ENCODE measurements around the gene GGACT.
"Not testable (repeated sequence)": the region's sequence is repeated elsewhere in the genome, so short reads cannot be mapped to it uniquely, and the experiment has no call there.

The GGACT gene

DNA sequence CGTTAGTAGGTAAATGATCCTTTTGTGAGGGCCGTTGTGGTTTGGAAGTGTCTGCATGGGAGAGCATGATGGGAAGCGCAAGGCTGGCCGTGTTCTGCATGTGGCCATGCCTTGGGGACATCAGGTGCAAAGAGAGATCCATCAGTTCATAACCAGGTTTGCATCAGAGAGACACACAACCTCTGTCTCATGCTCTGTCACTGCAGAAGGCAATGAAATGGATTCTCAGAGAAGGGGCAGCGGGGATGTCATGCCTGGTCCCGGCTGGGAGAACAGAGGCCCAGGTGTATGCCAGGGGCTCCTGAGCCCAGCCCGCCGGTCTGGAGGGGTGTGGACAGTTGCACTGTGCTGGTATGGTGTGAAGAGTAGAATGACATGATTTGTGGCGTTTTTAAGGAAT lies 60.2 kb downstream of the GGACT start:
- DNase-seq = no peak

DNA sequence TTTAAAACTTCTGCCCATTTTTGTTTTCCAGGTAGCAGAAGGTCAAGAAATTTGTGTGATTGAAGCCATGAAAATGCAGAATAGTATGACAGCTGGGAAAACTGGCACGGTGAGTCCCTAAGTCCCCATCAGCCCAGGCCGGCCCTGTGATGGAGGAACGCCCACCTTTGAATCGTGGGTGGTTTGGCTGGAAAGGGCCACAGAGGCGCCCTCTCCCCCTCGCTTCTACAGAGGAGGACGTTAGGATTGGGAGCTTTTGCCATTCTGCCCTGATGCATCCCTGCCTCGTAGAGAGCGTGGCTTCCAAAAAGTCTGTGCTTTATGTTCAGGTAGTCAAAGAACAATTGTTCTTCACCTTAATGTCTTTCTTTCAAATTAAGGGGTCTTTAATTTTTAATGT lies 60.9 kb downstream of the GGACT start:
- no peak for DNase-seq

DNA sequence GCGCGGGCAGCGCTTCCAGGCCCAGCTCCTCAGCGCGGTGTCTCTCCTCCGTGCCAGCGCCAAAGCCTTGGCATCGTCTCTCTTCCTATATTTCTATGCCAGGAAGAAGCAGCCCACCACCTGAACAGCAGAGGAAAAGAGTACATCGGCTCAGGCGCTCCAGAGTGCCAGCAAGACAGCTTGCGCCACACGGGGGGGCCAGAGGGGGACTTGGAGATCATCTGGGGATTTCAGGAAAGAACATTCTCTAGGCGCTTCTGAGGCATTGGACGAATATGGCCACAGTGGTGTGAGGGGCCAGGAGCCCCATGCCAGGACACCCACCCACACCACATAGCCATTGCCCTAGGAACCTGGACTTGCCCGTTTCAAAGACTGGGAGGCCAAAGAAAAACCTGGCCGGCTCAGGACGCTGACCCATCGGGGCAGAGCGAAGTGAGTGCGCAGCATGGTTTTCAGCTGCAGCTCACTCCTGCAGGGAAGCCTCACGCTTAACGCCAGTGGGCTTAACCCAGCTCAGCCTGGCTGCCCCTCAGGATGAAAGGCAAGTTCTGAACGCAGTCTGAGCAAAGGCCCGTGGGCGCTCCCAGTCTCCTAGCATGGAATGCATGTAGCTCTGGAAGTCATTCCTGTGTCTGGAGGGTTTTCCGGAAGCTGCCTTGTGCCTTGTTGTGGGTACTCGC lies 62.1 kb downstream of the GGACT start:
- DNase-seq = no peak

DNA sequence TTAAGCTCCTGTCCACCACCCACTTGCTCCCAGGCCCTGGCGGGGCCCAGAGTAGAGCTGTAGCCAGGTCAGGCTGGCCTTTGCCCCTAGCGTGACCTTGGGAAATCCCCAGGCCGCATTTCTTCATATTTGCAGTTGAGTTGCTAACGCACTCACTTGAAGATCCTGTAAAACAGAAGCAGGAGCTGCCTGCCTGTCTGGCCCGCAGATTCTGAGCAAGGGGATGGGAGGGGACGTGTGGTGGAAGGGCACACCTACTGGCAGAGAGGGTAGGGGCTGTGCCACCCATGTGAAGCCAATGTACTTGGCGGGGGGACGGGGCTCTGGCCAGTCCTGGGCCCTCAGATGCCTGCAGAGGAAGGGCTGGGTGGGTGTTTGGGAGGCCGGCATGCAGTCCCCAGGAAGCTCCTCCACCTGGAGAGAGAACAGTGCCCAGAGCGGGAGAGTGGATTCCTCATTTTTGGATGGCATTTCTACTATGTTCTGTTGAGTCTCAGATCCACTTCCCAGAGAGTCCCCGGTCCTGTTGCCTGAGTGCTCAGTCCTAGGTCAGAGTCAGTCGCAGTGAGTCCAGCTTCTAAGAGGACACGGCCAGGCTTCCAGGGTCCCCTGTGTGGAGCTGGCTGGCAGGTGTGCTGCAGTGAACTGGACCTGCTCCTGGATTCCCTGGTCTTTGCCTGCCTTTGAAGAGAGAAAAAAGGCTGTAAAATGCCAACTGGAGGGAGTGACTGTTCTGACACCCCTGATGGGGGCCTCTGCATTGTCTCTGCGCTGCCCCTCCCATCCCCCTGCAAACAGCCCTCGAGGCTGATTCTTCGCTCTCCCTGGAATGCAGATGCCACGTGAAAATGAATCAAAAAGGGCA lies 62.9 kb downstream of the GGACT start:
- no peak for DNase-seq

DNA sequence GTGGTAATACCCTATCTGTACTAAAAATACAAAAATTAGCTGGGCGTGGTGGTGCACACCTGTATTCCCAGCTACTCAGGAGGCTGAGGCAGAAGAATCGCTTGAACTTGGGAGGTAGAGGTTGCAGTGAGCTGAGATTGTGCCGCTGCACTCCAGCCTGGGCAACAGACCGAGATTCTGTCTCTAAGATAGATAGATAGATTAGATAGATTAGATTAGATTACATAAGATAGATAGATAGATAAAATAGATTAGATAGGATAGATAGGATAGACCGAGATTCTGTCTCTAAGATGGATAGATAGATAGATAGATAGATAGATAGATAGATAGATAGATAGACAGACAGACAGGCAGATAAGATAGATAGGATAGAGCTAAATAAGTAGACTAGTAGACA lies 63.9 kb downstream of the GGACT start:
- not testable (repeated sequence) for DNase-seq

DNA sequence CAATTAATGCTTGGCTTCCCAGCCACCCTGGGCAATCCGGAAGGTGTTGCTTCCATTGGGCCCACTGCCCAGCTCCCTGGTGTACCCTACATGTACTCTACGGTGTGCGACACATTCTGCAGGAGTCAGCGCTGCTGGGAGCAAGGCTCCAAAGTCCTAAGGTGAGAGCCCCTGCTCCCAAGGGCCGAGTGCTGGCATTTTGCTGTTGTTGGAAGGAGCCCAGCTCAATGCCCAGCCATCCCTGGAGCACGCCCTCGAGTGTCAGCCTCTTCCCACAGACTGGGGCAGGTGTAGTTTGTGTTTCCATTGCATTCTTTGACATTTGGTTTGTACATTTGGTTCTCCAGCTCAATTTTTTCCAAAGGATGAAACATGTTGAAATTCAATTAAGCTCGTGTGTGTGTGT lies 64.6 kb downstream of the GGACT start:
- DNase-seq = no peak

DNA sequence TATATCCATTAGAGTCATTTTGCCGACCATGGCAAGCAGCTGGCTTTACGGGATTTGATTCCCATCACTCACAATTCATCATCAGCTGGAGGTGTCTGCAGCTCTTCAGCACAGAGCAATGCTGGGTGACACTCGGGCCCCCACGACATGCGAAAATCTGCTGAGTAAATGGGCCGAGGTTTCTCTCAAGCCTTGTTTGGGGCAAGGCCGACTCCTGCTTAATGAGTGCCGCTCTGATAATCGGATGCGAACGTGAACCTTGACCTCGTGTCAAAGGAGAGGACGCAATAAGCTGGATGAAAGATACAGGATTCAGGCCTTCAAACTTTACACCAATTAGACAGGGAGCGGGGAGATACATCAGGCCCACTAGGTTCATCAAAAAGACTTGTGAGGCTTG lies 65.2 kb downstream of the GGACT start:
- DNase-seq = no peak

DNA sequence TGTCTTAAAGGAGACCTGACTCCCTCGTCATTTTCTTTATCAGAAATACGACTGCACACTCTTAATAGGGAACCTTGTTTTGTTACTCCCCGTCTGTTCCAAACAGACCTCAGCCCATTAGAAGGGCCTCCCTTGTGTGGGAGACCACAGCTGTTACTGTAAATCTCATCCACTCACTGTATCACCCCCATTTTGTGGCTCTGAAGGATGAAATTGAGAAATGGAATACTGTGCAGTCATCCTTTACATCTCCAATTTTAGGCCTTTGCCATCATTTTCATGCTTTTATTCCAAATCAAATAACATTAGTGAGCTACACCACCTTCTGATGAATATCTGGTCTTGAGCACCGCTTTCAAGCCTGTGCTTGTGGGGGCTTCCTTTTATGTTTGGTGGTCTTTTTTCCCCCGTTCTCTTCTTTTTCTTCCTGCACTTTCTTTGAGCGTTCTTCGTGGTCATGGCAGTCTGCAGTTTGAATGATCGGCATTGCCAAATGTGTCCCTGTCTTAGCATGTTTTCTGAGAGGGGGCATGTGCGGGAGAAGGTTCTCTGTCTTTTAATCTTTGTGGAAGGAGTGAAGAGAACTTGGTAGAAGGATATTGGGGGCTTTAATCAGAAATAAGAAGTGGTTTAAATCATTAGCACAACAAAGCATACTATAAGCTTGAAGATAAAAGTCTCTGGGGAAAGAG lies 65.8 kb downstream of the GGACT start:
- DNase-seq = no peak

DNA sequence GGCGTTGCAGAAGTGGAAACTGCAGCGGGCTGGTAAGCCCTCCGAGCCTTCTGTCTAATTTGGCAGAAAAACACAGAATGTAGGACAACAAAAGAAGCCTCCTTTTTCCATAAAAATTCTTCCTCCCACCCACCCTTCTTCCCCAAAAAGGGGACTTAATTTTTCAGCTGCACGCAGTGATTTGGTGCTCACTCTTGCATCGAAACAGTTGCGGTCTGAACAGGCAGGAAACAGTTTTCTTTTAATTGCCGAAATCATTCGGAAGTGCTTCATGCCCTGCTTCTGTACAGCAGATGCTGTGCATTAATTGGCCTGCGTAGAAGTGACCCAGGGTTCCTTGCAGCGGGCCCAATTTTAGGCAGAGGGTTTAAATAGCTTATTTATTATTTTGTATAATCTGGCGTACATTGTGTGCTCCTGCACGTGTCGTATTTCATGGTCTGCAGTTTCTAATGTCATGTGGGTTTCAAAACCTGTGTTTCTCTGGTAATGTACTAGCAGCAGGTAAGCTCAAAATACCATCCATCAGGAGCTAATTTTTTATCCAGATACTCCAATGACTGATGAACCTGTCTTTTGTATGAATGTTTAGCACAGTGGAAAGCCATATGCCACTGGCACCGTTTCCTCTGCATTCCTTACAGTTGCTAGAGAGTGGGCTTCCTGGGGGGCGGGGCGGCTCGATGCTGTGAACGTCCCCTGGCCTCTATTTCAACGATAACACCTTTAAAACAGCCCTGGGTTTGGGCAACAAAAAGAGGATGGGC lies 66.6 kb downstream of the GGACT start:
- no peak for DNase-seq

DNA sequence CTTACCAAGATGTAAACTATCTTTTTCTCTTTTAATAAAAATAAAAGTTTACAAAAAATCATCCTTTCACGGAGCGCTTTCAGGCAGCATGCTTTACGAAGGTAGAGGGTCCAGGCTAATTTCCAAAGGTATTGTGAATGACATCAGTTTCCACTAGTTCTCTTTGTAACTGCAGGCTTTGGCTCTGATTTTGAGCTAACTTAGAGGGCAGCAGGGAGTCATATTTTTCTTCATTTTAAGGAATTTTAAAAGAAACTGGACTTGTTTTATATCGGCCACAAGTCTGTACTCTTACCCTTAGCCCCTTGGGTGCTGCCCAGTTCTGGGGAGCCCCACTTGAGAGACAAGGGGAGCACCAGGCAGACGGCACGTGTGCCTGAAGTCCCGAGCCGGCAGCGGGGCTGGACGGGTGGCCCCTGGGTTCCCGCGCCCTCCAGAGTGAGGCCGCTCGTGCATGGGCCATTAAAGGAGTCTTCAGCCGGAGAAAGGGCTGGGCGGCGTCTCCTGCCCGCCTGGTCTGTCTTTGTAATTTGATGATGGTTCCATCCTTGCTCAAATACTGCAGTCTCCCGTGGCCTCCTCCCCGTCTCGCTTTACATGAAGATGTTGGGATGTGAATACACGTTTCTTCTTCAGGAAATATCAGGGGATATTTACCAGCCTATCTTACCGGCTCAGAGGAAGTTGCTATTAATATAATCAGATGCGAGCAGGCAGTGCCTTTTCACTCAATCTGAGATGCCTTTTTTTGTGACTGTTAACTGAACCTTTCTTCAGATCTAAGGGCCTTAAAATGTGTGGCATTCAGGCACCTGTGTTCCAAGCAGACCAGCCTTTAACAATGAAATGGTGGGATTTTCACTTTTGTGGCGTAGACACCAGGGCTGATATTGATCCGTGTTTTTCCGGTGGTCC lies 67.4 kb downstream of the GGACT start:
- no peak for DNase-seq

DNA sequence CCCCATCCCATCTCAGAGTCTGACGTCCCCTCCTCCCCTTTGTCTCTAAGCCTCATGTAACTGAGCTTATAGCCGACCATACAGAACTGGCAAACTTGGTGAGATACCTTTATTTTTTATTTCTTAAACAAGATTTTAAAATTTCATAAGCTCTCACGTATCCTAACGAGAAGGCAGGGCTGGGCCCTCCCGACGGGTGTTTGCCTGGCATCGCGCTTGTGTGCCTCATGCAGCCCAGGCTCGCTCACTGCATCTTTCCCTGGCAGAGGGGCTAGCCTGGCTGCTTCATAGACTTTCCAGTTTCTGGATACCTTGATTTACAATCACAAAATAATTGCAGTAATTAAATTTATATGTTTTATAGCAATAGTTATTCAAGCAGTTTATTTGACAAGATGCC lies 69.0 kb downstream of the GGACT start:
- no peak for DNase-seq

DNA sequence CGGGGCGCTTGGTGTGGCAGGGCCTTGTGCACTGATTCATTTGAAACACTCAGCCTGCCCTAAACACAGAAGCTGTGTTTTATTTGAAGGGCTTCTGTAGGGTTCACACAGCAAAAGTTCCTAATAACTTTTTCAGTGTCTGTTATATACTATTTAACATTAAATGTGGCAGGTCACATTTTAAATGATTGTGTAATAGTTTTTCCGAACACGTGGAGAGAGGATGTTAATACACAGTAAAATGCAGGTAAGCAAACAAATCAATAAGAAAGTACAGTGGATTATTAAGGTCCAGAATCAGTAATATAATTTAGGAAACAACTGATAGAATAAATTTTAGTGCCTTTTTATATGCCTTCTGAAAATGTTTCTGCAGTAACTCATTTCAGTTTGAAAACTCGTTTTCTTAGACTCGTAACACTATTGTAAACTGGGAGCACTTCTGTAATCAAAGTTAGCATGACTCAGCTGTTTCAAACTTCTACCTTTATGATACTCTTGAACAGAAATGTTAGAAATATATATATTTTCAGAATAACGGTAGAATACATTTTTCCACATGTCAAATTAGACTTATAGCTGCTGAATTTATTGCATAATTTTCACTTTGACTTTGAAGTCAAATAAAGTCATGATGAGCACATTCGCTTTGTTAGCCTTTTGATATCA lies 70.1 kb downstream of the GGACT start:
- DNase-seq = no peak

DNA sequence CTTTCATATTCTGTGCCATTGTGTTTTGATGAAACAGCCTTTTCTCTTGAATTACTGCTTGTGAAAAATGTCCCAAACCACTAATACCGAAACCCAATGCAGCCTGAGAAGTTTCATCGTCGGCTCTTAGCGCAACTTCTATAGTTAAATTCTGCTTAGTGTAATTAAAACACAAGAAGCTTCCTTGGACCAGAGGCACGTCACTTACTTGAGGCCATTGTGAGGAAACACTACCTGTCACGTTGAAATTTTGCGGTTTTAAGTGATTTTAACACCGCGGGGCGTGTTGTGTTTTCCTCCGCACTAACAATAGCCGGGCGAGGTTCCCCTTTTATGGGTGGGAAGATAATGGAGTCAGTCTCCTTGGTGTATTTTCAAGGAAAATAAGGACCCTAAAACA lies 70.9 kb downstream of the GGACT start:
- no peak for DNase-seq

DNA sequence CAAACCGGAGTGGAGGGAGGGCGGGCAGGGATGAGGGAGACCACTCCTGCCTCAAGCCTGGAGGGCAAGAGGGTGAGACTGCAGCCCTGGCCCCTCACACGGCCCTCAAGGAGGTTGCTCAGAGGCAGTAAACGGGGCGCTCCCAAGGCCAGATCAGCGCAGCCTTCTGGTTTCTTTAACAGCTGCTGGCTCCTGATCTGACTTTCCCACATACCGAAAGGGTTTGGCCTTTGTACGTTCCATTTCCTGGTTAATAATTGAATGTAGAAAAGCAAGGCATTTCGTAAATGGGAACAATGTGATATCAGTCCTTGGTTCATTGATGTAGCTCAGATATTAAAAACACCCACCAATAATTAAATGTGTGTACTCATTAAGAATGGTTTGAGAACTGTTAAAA lies 71.5 kb downstream of the GGACT start:
- DNase-seq = no peak

DNA sequence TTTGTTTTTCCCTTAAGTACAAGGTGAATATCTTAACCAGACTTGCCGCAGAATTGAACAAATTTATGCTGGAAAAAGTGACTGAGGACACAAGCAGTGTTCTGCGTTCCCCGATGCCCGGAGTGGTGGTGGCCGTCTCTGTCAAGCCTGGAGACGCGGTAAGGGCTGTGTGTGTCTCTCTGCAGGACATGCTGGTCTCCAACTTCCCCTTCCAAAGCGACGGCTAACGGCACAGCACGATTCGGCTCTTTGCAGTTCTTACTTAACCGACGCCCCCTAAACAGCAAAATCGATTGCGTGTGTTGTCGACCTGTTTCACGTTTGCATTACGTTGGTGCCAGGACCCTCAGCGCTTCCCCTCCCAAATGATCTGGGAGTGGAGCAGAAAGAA lies 73.2 kb downstream of the GGACT start:
- no peak for DNase-seq

DNA sequence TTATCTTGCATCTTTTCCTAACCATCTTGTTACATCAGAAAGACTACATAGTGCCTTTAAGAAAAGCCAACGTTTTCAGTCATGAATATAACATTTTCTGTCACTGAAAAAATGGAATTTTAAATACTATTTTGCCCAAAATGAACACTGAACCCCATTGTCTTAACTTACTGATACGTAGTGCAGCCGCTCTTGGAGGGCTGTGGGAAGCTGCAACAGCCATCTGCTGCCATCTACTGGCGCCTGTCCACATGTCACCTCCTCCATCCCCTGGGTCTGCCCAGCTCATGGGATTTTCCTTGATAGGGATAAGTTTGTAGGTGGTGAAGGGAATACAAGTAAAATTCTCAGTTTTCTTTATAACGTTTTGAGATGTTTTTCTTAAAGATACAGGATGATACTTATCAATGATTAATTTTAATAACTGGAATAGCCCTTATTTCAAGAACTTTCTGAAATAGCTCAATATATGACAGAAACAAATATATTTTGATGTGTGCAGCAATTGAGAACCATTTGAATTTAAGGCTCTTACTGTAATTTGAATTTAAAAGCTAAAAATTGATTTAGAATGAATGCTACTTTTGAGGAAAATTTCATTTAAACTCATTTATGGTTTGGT lies 73.7 kb downstream of the GGACT start:
- DNase-seq = peak; percentile 86

DNA sequence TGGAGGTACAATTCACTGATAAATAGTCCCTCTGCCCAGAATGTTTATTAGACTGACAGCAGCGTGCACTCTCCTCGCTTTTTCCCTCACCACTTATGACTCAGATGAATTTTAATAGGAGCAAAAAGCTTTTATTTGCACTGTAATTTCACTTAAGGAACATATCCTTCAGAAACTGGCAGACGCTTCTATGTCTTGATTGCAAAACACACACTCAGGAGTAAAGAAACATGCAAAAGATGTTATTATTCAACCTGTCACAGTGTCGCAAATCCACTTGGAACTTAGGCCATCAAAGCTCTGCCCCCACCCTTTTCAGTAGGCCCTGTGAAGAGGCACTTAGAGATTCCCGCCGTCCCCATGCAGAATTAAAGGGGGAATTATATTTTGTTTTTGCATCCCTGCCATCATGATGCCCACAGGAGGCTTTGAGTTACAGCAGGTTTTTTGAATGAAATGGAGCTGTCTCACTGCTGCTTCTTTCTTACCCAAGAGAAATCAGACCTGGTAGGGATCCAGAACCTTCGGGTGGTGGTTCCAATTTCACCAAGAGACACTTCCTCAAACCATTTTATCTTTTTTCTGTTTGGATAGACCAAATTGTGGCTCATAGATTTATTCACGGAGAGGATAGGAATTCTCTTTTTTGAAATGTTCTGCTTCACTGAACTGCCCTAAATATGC lies 74.5 kb downstream of the GGACT start:
- DNase-seq = peak; percentile 69

DNA sequence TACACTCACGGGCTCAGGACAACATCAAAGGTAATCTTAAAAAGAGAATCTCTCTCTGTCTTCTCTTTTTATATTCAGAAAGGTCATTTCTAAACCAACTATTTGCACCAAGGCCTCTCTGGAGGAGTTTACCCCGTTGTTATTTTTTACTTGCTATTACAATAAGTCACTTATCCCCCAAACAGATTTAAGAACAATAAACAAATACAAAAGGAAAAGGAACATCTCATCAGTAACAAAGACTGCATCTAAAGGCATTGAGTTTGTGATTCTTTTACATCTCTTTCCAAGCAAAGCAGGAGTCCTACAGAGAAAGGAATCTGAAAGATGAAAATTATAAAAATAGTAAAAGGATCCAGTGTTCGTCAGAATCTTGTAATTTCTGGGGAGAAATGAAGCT lies 75.4 kb downstream of the GGACT start:
- no peak for DNase-seq

DNA sequence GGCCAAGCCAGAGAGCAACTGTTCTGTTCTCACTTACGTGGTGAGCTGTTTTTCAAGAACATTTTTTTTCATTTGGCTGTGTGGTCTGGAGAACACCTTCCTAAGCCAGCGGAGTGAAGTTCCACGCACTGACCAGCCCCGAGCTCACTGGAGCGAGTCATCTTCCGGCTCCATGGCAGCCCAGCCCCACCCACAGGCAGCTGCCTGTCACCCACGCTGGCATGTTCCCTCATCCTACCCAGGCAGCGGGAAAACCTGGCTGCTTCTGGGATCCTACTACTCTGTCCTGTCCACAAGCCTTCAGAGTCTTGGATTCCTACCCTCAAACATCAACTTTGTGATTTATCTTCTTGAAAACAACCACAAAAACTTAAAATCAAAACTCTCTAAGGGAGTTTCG lies 76.2 kb downstream of the GGACT start:
- DNase-seq = no peak

DNA sequence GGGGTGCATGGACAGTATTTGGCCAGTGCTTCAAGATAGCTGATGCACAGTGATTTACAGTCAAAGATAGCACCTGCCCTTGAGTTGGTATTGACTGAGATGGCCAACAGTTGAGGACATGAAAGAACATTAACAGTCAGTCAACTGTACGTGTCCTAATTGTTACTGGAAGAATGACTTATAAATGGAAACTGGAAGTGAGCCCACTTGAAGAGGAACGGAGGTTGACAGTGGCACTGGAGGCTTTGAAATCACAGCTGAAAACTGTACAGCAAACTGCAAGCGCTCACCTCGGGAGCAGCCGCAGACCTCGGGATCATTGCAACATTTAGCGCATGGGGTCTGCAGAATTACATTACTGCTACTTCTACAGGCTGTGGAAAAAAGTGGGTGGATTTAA lies 77.1 kb downstream of the GGACT start:
- DNase-seq = no peak

All from COR-L47 (cell line).